CD14-positive monocyte (primary cell): Measurements from ENCODE around the gene THEMIS. TPM values are rescaled to one million over a fixed set of nuclear protein-coding genes. Genes with fewer than 3 reads are reported as not detected.

ENCODE experiments used
- DNase-seq, 3 donors: peaks; one replicate each; pipeline ENCODE4 v3.0.0-alpha.2; 2011 to 2022
- H2AFZ ChIP-seq: 2 replicates; pipeline ENCODE4 v1.6.0; 2012; ENCODE audit warnings: mild to moderate bottlenecking, low read depth, low read length, inconsistent platforms; ENCODE audit not compliant: insufficient read depth, poor library complexity, severe bottlenecking
- H3K27ac ChIP-seq, 2 donors: 1 replicate in 1 of 2; 2 replicates in 1 of 2; pipeline ENCODE4 v1.5.1; 2012 to 2013; ENCODE audit warnings: low read length in 2 of 2, control low read depth in 1 of 2, inconsistent platforms in 1 of 2, low read depth in 1 of 2, mild to moderate bottlenecking in 1 of 2
- H3K27me3 ChIP-seq, 2 donors: one replicate each; pipeline versions ENCODE4 v1.6.0 to v1.6.1; 2011 to 2013; ENCODE audit warnings: low read length in 2 of 2; ENCODE audit not compliant: control insufficient read depth in 2 of 2, insufficient read depth in 2 of 2
- H3K36me3 ChIP-seq, 2 donors: replicated peaks in 1 of 2; 1 replicate in 1 of 2; 2 replicates in 1 of 2; pipeline versions ENCODE4 v1.5.1 to v1.6.1; 2012 to 2013; ENCODE audit warnings: low read length in 2 of 2, control low read depth in 1 of 2, inconsistent platforms in 1 of 2, mild to moderate bottlenecking in 1 of 2; ENCODE audit not compliant: insufficient read depth in 2 of 2, control insufficient read depth in 1 of 2
- H3K4me1 ChIP-seq, 2 donors: 1 replicate in 1 of 2; 2 replicates in 1 of 2; pipeline versions ENCODE4 v1.5.1 to v1.6.1; 2012 to 2013; ENCODE audit warnings: low read length in 2 of 2, control low read depth in 1 of 2, inconsistent platforms in 1 of 2, mild to moderate bottlenecking in 1 of 2, moderate library complexity in 1 of 2; ENCODE audit not compliant: insufficient read depth in 2 of 2, control insufficient read depth in 1 of 2
- H3K4me2 ChIP-seq: replicated peaks from 2 replicates; pipeline ENCODE3; 2012; ENCODE audit warnings: low read length, moderate library complexity, mild to moderate bottlenecking; ENCODE audit not compliant: poor library complexity, severe bottlenecking; ENCODE audit errors: extremely low read depth
- H3K4me3 ChIP-seq, 3 experiments: fragments of 200-600 bp in 1 of 3; sonication (generic) in 1 of 3; replicated peaks in 1 of 3; 1 replicate in 2 of 3; 2 replicates in 1 of 3; pipeline ENCODE4 v1.5.1; 2011 to 2013; ENCODE audit warnings: low read length in 3 of 3, mild to moderate bottlenecking in 3 of 3, control low read depth in 2 of 3, low read depth in 2 of 3, inconsistent platforms in 1 of 3, moderate library complexity in 1 of 3
- H3K79me2 ChIP-seq: 2 replicates; pipeline ENCODE4 v1.6.0; 2012; ENCODE audit warnings: mild to moderate bottlenecking, control low read depth, inconsistent platforms, low read length, moderate library complexity; ENCODE audit not compliant: insufficient read depth
- H3K9ac ChIP-seq: 2 replicates; pipeline ENCODE4 v1.6.0; 2017; ENCODE audit warnings: low read length, mild to moderate bottlenecking; ENCODE audit not compliant: insufficient read depth, poor library complexity, severe bottlenecking
- H3K9me3 ChIP-seq, 2 donors: replicated peaks in 1 of 2; 1 replicate in 1 of 2; 2 replicates in 1 of 2; pipeline versions ENCODE4 v1.5.1 to v1.6.1; 2012 to 2013; ENCODE audit warnings: low read length in 2 of 2, control low read depth in 1 of 2; ENCODE audit not compliant: control insufficient read depth in 1 of 2, insufficient read depth in 1 of 2
- H4K20me1 ChIP-seq: 2 replicates; pipeline ENCODE4 v1.6.0; 2012; ENCODE audit warnings: mild to moderate bottlenecking, low read length, control low read depth, moderate library complexity; ENCODE audit not compliant: insufficient read depth
- H3K27ac Mint-ChIP-seq, 7 donors: one replicate each; pipeline ENCODE4 v1.8.0; 2020; ENCODE audit warnings: mild to moderate bottlenecking in 7 of 7, mixed read lengths in 7 of 7, moderate library complexity in 6 of 7, inconsistent platforms in 2 of 7
- H3K27me3 Mint-ChIP-seq, 3 donors: one replicate each; pipeline ENCODE4 v1.8.0; 2021 to 2022; ENCODE audit warnings: low read depth in 3 of 3, mild to moderate bottlenecking in 3 of 3, mixed read lengths in 3 of 3, moderate library complexity in 3 of 3, inconsistent platforms in 1 of 3
- H3K36me3 Mint-ChIP-seq, 2 donors: one replicate each; pipeline ENCODE4 v1.8.0; 2020; ENCODE audit warnings: mixed read lengths in 2 of 2, inconsistent platforms in 1 of 2, mild to moderate bottlenecking in 1 of 2
- H3K4me1 Mint-ChIP-seq: one replicate; pipeline ENCODE4 v1.8.0; 2020; ENCODE audit warnings: mild to moderate bottlenecking, mixed read lengths
- H3K4me3 Mint-ChIP-seq, 2 donors: one replicate each; pipeline ENCODE4 v1.8.0; 2020; ENCODE audit warnings: mild to moderate bottlenecking in 2 of 2, mixed read lengths in 2 of 2, moderate library complexity in 1 of 2
- H3K9me3 Mint-ChIP-seq, 7 donors: one replicate each; pipeline ENCODE4 v1.8.0; 2020 to 2022; ENCODE audit warnings: mixed read lengths in 7 of 7, mild to moderate bottlenecking in 6 of 7, moderate library complexity in 6 of 7, inconsistent platforms in 2 of 7
- CTCF ChIP-seq: fragments of 200-600 bp; IDR thresholded peaks from one replicate; pipeline ENCODE4 v1.8.0; 2022; ENCODE audit warnings: antibody characterized with exemption, mild to moderate bottlenecking
- WGBS: methylation state at CpG from one replicate; pipeline ENCODE4 v1.1.5; 2013; ENCODE audit warnings: missing lambda C conversion rate; ENCODE audit not compliant: insufficient coverage; 5-methylcytosine and 5-hydroxymethylcytosine counted together
- intact Hi-C, 2 donors: fragments of 100-400 bp; cut with micrococcal nuclease; formaldehyde crosslinking; loops; one replicate each; pipeline versions ENCODE4 v1.15.0 to v1.15.1; 2023
- polyA plus RNA-seq, 3 donors: library from polyadenylated mRNA; depleted of rRNA in 1 of 3; unstranded in 2 of 3; stranded (reverse) in 1 of 3; fragments of 300-500 nt in 2 of 3; fragments of >200 nt in 1 of 3; fragmentation: Illumina TruSeq in 2 of 3; gene quantifications; 1 replicate in 2 of 3; 2 replicates in 1 of 3; pipeline ENCODE4 v1.2.3, GENCODE V29; 2012 to 2021

Gene THEMIS
- polyA plus RNA-seq, 3 donors, result 0.13 to 0.16 TPM; not detected in 1

GRCh38 chr6:127844529-127844928, 56.3 kb downstream of the THEMIS start:
- Histone ChIP-seq H3K79me2 (no peaks in the 10 kb centered on the region), H3K9me3 (no peaks in the 10 kb centered on the region), H3K4me2 (no peak overlapping the region), H2AFZ (no peak overlapping the region), H3K27me3 (no peaks in the 10 kb centered on the region), H3K27ac (no peak overlapping the region), H3K9ac (no peak overlapping the region), H3K36me3 (no peaks in the 10 kb centered on the region), H4K20me1 (no peaks in the 10 kb centered on the region), H3K4me1 (no peaks in the 10 kb centered on the region), H3K4me3 (no peak overlapping the region)
- H3K27ac Mint-ChIP-seq, result no peak overlapping the region
- no peak overlapping the region for H3K4me3 Mint-ChIP-seq
- peaks cover 0 to 2% (median 0%) of the 10 kb centered on the region in 7 donors for H3K9me3 Mint-ChIP-seq
- intact Hi-C loops, result no loop called here
- no peaks in the 10 kb centered on the region for H3K4me1 Mint-ChIP-seq
- DNase-seq, result no peak
- TF ChIP-seq CTCF, result no peak
- H3K27me3 Mint-ChIP-seq, result no peaks in the 10 kb centered on the region
- no peaks in the 10 kb centered on the region for H3K36me3 Mint-ChIP-seq
- WGBS, result no CpG with 5 or more reads among the region's 1 CpG

- intact Hi-C loops, result no loop called here
- H3K4me1 Mint-ChIP-seq, result no peaks in the 10 kb centered on the region
Measured at GRCh38 chr6:127843582-127843981, 57.3 kb downstream of the THEMIS start.

More at GRCh38 chr6:127843582-127843981, 57.3 kb downstream of the THEMIS start:
- TF ChIP-seq CTCF, result no peak
- H3K9me3 Mint-ChIP-seq, result peaks cover 0 to 2% (median 0%) of the 10 kb centered on the region in 7 donors
- no peaks in the 10 kb centered on the region for H3K4me1 ChIP-seq
- no peak overlapping the region for H3K4me3 ChIP-seq
- no peaks in the 10 kb centered on the region for H3K79me2 ChIP-seq
- WGBS, result no CpG with 5 or more reads among the region's 1 CpG
- no peak overlapping the region for H3K27ac ChIP-seq
- no peaks in the 10 kb centered on the region for H3K36me3 Mint-ChIP-seq
- H3K9me3 ChIP-seq, result no peaks in the 10 kb centered on the region
- H3K4me2 ChIP-seq, result no peak overlapping the region
- no peak overlapping the region for H3K27ac Mint-ChIP-seq
- no peaks in the 10 kb centered on the region for H3K27me3 Mint-ChIP-seq
- no peak overlapping the region for H3K9ac ChIP-seq
- no peaks in the 10 kb centered on the region for H3K36me3 ChIP-seq
- no peak overlapping the region for H2AFZ ChIP-seq
- H4K20me1 ChIP-seq, result no peaks in the 10 kb centered on the region
- no peaks in the 10 kb centered on the region for H3K27me3 ChIP-seq
- H3K4me3 Mint-ChIP-seq, result no peak overlapping the region
- DNase-seq, result no peak
